Smooth muscle cell (in vitro differentiated cells): ENCODE results near the gene BCAN. TPM values are rescaled to one million over a fixed set of nuclear protein-coding genes. Genes with fewer than 3 reads are reported as not detected.

Source experiments
- DNase-seq: peaks from one replicate; lab custom pipeline; 2025; ENCODE audit not compliant: unreplicated experiment; lab: John Stamatoyannopoulos, UW
- H2AFZ ChIP-seq: fragments of 200-600 bp; sonication (generic); 2 replicates; pipeline ENCODE4 v1.6.0; 2016; ENCODE audit warnings: antibody characterized with exemption, low read depth, mild to moderate bottlenecking
- H3F3A ChIP-seq: fragments of 200-600 bp; sonication (generic); 2 replicates; pipeline ENCODE4 v1.6.0; 2017; ENCODE audit warnings: antibody characterized with exemption, low read depth
- H3K27ac ChIP-seq: fragments of 200-600 bp; sonication (generic); 2 replicates; pipeline ENCODE4 v1.5.1; 2016; ENCODE audit warnings: low read depth, mild to moderate bottlenecking
- H3K27me3 ChIP-seq: fragments of 200-600 bp; sonication (generic); 2 replicates; pipeline ENCODE4 v1.6.1; 2016; ENCODE audit warnings: low read depth, mild to moderate bottlenecking
- H3K36me3 ChIP-seq: fragments of 200-600 bp; sonication (generic); 2 replicates; pipeline ENCODE4 v1.5.1; 2016; ENCODE audit warnings: low read depth
- H3K4me1 ChIP-seq: fragments of 200-600 bp; sonication (generic); 2 replicates; pipeline ENCODE4 v1.5.1; 2016; ENCODE audit warnings: low read depth
- H3K4me2 ChIP-seq: fragments of 200-600 bp; sonication (generic); 2 replicates; pipeline ENCODE4 v1.6.0; 2016; ENCODE audit warnings: mild to moderate bottlenecking
- H3K4me3 ChIP-seq: fragments of 200-600 bp; sonication (generic); 2 replicates; pipeline ENCODE4 v1.5.1; 2016; ENCODE audit warnings: mild to moderate bottlenecking
- H3K79me2 ChIP-seq: fragments of 200-600 bp; sonication (generic); 2 replicates; pipeline ENCODE4 v1.6.0; 2016; ENCODE audit warnings: low read depth, mild to moderate bottlenecking
- H3K9ac ChIP-seq: fragments of 200-600 bp; sonication (generic); 2 replicates; pipeline ENCODE4 v1.6.0; 2016; ENCODE audit warnings: low read depth
- H3K9me3 ChIP-seq: fragments of 200-600 bp; sonication (generic); replicated peaks from 2 replicates; pipeline ENCODE4 v1.5.1; 2016; ENCODE audit warnings: low read depth
- H4K20me1 ChIP-seq: fragments of 200-600 bp; sonication (generic); 2 replicates; pipeline ENCODE4 v1.6.0; 2016; ENCODE audit warnings: low read depth
- WGBS: methylation state at CpG from one replicate; pipeline ENCODE4 v1.1.7; 2016; ENCODE audit warnings: low lambda C conversion rate; 5-methylcytosine and 5-hydroxymethylcytosine counted together
- polyA plus RNA-seq: library from polyadenylated mRNA; unstranded; fragments of >200 nt; fragmentation: Nextera tagmentation; extraction: Ambion mirVana; gene quantifications from 2 replicates; pipeline ENCODE4 v1.2.1, GENCODE V29; 2016
- total RNA-seq: library from RNA; depleted of rRNA; stranded (reverse); fragments of >200 nt; gene quantifications from 2 replicates; pipeline ENCODE4 v1.2.3, GENCODE V29; 2014
- TF ChIP-seq, protein P1 (sequence below): fragments of 200-600 bp; sonication (generic); IDR thresholded peaks from 2 replicates; pipeline ENCODE4 v1.5.1; 2017; ENCODE audit warnings: borderline replicate concordance, mild to moderate bottlenecking, antibody characterized with exemption; ENCODE audit not compliant: insufficient read depth, poor library complexity, severe bottlenecking

The BCAN gene, protein sequence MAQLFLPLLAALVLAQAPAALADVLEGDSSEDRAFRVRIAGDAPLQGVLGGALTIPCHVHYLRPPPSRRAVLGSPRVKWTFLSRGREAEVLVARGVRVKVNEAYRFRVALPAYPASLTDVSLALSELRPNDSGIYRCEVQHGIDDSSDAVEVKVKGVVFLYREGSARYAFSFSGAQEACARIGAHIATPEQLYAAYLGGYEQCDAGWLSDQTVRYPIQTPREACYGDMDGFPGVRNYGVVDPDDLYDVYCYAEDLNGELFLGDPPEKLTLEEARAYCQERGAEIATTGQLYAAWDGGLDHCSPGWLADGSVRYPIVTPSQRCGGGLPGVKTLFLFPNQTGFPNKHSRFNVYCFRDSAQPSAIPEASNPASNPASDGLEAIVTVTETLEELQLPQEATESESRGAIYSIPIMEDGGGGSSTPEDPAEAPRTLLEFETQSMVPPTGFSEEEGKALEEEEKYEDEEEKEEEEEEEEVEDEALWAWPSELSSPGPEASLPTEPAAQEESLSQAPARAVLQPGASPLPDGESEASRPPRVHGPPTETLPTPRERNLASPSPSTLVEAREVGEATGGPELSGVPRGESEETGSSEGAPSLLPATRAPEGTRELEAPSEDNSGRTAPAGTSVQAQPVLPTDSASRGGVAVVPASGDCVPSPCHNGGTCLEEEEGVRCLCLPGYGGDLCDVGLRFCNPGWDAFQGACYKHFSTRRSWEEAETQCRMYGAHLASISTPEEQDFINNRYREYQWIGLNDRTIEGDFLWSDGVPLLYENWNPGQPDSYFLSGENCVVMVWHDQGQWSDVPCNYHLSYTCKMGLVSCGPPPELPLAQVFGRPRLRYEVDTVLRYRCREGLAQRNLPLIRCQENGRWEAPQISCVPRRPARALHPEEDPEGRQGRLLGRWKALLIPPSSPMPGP
- not detected in 2 replicates for total RNA-seq
- polyA plus RNA-seq = 0.79 TPM in 1 of 2 replicates, not detected in the other

GRCh38 chr1:156641761-156642264 lies at the start of gene BCAN:
BCAN (plus strand) TSS chr1:156642117; CDS start chr1:156646055, 3,938 bp downstream.
- H3K79me2 ChIP-seq = no peaks in the 10 kb centered on the region
- DNase-seq = no peak
- H3K4me1 ChIP-seq = peaks cover 14% of the 10 kb centered on the region
- WGBS = 2% methylated on average over 11 of the region's 46 CpGs
- no peaks in the 10 kb centered on the region for H3F3A ChIP-seq
- H4K20me1 ChIP-seq = peaks cover 12% of the 10 kb centered on the region
- peaks cover 94% of the 10 kb centered on the region for H3K27me3 ChIP-seq
- H3K27ac ChIP-seq = no peak within 1 kb of the TSS
- peak within 1 kb of the TSS; percentile 20 for H2AFZ ChIP-seq
- peak within 1 kb of the TSS; percentile 93 for H3K4me2 ChIP-seq
- no peaks in the 10 kb centered on the region for H3K9me3 ChIP-seq
- no peaks in the 10 kb centered on the region for H3K36me3 ChIP-seq
- no peak within 1 kb of the TSS for H3K9ac ChIP-seq
- TF ChIP-seq, protein P1, sequence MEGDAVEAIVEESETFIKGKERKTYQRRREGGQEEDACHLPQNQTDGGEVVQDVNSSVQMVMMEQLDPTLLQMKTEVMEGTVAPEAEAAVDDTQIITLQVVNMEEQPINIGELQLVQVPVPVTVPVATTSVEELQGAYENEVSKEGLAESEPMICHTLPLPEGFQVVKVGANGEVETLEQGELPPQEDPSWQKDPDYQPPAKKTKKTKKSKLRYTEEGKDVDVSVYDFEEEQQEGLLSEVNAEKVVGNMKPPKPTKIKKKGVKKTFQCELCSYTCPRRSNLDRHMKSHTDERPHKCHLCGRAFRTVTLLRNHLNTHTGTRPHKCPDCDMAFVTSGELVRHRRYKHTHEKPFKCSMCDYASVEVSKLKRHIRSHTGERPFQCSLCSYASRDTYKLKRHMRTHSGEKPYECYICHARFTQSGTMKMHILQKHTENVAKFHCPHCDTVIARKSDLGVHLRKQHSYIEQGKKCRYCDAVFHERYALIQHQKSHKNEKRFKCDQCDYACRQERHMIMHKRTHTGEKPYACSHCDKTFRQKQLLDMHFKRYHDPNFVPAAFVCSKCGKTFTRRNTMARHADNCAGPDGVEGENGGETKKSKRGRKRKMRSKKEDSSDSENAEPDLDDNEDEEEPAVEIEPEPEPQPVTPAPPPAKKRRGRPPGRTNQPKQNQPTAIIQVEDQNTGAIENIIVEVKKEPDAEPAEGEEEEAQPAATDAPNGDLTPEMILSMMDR = no peak
- peak within 1 kb of the TSS; percentile 50 for H3K4me3 ChIP-seq

- no peaks in the 10 kb centered on the region for H4K20me1 ChIP-seq
- no peak overlapping the region for H3K27ac ChIP-seq
- peak overlapping the region; percentile 85 for H2AFZ ChIP-seq
- no peaks in the 10 kb centered on the region for H3K27me3 ChIP-seq
- TF ChIP-seq, protein P1 = no peak
- H3K4me3 ChIP-seq = peak overlapping the region; percentile 91
- peak overlapping the region; percentile 73 for H3K9ac ChIP-seq
- no peaks in the 10 kb centered on the region for H3K36me3 ChIP-seq
- H3F3A ChIP-seq = peaks cover 4% of the 10 kb centered on the region
- no peaks in the 10 kb centered on the region for H3K79me2 ChIP-seq
- H3K4me2 ChIP-seq = peak overlapping the region; percentile 95
- DNase-seq = no peak
- WGBS = 61% methylated on average over 16 of the region's 16 CpGs
- peaks cover 11% of the 10 kb centered on the region for H3K4me1 ChIP-seq
- no peaks in the 10 kb centered on the region for H3K9me3 ChIP-seq
Observed at GRCh38 chr1:156592158-156592909, 49.6 kb upstream of the BCAN start.

GRCh38 chr1:156592910-156593660 lies 48.8 kb upstream of the BCAN start:
- H3K4me1 ChIP-seq = peaks cover 11% of the 10 kb centered on the region
- no peaks in the 10 kb centered on the region for H3K27me3 ChIP-seq
- H2AFZ ChIP-seq = no peak overlapping the region
- no peaks in the 10 kb centered on the region for H3K9me3 ChIP-seq
- 96% methylated on average over 8 of the region's 8 CpGs for WGBS
- H3K27ac ChIP-seq = no peak overlapping the region
- DNase-seq = no peak
- H3K4me2 ChIP-seq = no peak overlapping the region
- no peak overlapping the region for H3K9ac ChIP-seq
- peaks cover 4% of the 10 kb centered on the region for H3F3A ChIP-seq
- no peaks in the 10 kb centered on the region for H3K79me2 ChIP-seq
- H4K20me1 ChIP-seq = no peaks in the 10 kb centered on the region
- H3K4me3 ChIP-seq = no peak overlapping the region
- TF ChIP-seq, protein P1 = no peak
- no peaks in the 10 kb centered on the region for H3K36me3 ChIP-seq
